ENCODE measurements around the gene ELAVL2.

Gene ELAVL2

DNA sequence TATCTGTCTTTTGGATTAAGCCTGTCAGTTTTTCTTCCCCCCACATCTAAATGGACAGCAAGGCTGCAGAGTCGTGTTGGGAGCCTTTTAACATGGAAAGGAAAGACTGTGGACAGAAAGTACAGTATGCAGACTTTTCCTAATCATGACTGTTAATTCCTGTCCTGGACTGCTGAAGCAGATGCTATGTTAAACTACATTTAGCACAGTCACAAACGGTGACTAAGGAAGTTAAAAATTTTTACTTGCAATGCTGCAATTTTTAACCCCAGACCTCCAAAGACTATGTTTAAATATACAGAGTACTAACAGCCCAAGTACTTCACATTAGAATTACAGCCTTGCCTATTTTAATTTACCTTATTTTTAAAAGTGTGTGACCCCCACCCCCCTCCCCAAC, 51.8 kb downstream of the ELAVL2 start:
- FAIRE-seq (no peak), DNase-seq (ENCODE audit: insufficient read length, low spot score) (no peak)

DNA sequence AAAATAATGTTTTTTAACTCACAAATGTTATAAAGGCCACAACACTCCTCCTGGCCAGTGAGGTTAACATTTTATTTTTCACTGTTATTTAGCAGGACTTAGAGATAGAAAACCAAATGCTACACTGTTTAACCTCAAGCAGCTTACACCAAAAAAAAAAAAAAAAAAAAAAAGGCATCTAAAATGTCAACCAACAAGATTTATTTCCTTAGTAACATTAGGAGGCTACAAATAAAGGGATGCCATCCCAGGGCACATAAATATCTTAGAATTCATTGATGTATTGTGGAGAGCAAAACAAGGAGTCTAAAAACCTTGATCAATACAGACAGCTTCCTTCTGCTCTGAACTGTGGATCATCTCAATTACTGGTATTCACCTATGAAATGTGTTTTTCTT, 53.7 kb downstream of the ELAVL2 start:
- FAIRE-seq = no peak
- DNase-seq (ENCODE audit: insufficient read length, low spot score) = no peak

DNA sequence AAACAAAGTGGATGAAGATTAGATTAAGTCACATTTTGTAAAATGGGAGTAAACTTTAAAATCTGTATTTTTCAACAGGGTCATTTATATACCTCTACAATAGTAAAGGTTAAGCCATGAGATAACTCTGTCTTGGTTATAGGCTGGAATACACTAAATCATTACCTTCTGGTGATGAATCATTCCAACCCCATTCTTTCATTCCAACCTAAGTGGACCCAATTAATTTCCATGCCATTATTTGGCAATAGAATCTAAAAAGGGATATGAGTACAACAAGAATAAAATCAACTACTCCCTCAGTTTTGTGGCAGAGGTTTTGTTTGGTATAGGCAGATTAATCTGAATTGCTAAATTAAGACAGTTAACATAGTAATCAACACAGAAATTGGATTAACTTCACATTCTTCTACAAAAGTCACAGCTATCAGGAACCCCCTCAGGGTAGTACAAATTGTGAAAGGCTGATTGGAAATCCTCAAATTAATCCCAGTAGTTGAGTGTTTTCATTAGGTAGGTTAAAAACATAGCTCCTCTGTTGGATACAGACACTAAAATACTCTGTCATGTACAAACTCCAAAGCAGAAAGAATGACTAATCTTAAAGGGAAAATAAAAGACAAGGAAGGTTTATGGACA, 54.2 kb downstream of the ELAVL2 start:
- DNase-seq (ENCODE audit: insufficient read length, low spot score) = no peak
- FAIRE-seq = no peak

DNA sequence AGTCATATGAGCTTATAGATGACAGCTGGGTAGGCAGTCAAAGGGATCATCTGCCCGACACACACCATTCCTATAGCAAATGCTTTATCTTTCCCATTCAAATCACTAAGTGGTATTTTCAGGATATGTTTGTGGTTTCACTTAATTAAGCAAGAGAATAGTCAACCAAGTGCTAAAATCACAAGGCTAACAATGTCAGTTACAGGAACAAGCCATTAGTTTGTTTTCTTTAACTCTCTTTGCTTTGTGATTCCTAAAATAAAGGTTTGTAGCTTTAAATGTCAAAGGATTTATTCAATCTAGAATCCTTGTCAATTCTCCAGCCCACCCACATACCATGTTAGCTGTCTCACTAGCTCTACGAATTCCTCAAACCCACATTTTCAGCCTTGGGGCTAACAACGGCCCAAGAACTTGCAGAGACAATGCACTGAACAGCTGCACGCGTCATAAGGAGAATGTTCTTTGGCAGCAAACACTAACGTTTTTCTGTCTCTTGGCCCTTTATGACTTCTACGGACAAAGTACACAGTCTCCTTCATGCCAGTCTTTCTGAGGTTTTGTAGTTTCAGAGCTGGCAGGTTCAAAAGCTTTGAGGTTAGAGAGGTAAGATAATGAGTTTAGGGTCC, 56.6 kb downstream of the ELAVL2 start:
- FAIRE-seq = peak; percentile 63
- peak; percentile 25 for DNase-seq (ENCODE audit: insufficient read length, low spot score)

DNA sequence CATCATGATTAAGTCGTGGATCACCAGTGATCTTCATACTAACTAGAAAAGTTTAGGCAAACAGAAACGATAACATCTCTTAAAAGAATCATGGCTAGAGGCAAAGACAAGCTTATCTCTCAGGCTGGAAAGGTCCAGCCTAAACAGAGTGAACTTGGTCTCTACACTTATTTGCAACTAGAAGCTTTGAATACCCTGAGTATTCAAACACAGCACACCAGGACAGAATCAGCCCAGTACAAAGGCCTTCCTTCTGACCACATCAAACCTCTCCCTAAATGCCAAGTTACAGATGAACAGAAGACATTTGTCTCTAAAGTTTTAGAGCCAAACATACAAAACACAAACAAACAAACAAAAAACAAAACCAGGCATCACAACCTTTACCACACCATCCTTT, 57.2 kb downstream of the ELAVL2 start:
- FAIRE-seq = no peak

DNA sequence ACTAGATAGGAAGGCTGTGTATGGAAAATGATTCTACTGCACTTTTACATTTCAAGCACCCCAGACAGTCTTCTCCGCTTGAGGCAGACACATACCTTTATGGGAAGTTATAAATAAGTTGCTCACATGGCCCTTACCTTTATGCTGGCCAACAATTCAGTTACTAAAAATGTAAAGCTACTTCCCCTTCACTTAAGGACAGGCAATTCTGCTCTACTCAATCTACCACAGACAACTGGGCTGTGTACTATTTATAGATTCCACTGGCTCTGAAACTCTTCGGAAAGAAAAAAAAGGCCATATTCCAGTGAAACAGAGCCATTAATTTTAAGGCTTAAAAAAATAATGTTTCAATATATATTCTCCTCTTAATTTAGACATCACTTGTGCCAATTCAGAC, 59.4 kb downstream of the ELAVL2 start:
- DNase-seq (ENCODE audit: insufficient read length, low spot score) = no peak
- no peak for FAIRE-seq

More for the DNA sequence above, 57.2 kb downstream of the ELAVL2 start:
- no peak for DNase-seq (ENCODE audit: insufficient read length, low spot score)

DNA sequence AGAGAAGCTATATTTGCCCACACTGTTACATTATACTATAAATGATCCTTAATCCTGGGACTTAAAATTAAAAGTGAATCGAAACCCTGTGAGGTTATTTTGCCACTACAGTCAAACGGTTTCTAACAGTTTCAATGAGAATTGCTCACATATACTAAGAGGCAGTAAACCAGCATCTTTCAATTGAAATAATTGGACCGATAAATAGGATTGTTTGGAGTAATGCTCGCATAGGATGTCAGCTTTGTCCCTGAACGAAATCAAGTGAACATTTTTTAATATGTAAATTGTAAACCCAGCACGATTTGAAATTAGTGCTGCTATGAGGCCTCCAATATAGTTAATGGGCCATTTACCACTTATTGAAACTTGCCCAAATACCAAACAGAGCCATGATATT, 60.5 kb downstream of the ELAVL2 start:
- no peak for DNase-seq (ENCODE audit: insufficient read length, low spot score)
- no peak for FAIRE-seq

DNA sequence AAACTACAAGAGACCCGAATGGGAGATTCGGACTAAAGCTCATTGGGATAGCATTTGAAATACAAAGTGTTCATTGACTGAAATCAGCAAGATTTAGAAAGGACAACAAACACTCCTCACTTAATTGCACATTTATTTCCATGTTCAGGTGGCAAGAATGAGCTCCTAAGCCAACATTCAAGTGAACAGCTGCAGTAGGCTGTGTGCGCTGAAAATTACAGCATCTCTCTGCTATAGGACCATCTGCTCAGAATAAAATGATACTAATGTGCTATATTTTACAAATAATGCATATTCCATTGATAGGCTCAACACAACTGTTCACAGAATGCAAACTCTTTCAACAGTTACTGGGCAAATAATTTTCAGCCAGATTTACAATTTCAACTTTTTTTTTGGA, 61.8 kb downstream of the ELAVL2 start:
- no peak for FAIRE-seq

DNA sequence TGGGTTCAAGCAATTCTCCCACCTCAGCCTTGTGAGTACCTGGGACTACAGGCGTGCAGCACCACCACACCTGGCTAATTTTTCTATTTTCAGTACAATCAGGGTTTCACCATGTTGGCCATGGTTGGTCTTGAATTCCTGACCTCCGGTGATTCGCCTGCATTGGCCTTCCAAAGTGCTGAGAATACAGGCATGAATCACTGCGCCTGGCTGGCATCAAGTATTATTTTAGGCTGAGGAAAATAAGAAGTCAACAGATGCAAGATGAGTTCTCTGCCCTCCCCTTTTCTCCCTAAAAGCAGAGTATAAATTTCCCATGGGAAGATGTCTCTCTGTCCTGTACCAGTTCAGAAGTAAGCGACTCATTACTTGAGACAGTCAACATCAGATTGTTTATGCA, 71.5 kb downstream of the ELAVL2 start:
- no peak for DNase-seq (ENCODE audit: insufficient read length, low spot score)
- FAIRE-seq = no peak

More for the DNA sequence above, 61.8 kb downstream of the ELAVL2 start:
- DNase-seq (ENCODE audit: insufficient read length, low spot score) = no peak

DNA sequence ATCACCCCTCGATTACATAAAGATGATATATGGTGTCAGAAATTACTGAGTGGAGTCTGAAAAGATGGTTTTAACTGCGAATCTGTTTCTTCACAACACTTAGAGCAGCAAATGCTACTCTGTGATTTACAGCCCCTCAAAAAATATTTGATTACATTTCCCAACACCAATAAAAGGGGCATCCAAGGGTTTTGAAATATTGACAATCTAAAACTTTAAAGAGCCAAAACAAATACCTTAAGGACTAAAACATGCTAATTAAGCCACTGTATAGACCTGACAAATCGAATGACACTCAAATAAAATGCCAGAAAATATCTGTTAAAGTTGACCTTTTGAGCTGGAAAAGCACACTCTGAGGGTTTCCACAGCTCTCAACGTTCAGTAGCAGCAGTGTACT, 73.2 kb downstream of the ELAVL2 start:
- FAIRE-seq (no peak), DNase-seq (ENCODE audit: insufficient read length, low spot score) (no peak)

DNA sequence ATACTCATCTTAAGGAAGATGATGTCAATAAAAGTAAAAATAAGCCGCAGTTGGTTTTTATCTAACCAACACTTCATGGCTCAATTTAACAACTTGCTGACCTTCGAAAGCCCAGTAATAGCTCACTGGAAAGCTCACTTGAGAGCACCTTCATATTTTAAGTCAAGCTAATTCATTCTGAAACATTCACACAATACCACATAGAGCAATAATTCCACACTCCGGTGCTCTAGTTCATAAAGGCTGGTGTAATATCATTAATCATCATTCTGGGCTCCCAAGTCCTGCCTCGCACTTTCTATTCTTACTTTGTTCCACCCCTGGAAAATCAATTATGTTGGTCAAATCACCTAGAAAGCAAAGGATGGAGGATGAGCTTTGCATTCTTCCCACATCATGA, 74.4 kb downstream of the ELAVL2 start:
- DNase-seq (ENCODE audit: insufficient read length, low spot score) (no peak), FAIRE-seq (no peak)

DNA sequence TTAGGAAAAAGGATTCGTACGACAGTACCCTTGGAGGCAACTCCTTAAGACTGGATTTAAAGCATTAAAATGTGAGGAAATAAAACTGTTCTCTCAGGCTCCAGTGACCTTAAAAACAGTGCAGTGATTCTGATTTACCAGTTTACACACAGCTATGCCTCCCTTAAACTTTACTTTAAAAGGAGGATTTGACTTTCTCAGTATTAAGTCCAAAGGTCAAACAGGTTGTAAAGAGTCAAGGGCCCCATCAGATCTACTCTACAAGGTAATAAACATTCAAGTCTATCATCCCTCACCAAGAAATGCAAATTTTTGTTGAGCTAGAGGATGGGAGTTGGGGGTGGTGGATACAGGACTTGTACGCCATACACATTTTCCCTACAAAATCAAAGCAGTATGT, 75.2 kb downstream of the ELAVL2 start:
- no peak for DNase-seq (ENCODE audit: insufficient read length, low spot score)
- FAIRE-seq = no peak

DNA sequence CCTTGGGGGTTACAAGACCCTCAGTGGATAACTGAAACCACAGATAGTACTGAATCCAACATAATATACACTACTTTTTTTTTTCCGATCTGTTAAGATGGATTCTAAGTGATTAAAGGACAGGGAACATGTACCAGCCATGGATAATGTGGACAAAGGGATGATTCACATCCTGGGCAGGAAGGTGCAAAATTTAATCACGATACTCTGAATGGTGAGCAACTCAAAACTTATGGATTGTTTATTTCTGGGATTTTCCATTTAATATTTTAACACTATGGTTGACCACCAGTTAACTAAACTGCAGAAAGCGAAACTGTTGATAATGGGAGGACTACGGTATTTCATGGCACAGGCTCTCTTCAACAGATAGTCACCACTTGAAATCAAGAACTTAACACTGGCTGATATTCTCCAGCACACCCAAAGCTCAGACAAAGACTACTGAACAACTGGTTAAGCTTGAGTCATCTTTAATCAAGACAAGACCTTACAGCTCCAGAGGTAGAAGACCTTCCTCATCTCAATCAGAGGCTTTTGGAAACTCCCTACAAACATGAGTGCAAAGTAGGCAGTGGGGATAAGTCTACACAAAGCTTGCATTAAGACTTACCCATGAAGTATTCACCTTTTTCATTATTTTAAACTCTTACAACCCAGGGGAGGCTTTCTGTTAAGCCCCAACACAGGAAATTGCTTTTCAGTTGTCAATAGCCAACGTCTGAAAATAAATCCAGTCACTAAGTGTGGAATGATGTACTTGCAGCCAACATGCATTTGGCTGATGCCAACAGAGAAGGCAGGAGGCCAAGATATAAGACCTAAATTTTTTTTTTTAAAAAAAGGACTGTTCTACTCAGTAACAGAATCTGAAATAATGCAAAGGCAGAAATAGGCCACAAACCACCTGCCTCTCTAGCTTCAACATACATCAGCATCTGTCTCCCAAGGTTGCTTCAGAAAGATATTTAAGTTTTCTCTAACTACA, 78.7 kb downstream of the ELAVL2 start:
- no peak for DNase-seq (ENCODE audit: insufficient read length, low spot score)
- FAIRE-seq = no peak

DNA sequence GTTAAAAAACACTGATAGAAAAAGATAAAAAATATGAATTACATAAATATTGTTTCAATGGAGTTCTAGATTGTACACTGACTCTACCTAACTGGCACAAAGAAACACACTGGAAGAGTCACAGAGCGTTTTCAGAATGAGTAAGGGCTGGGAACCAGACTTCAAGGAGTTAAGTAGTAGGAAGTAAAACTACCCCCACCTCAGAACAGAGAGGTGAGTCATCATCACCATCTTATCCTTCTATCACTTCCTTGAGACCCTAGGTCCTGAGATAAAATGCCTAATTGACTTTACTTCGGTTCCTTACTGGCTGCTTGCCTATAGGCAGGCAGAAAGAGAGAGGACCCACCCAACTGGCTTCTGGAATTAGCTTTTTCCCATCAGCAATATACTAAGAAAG, 79.7 kb downstream of the ELAVL2 start:
- FAIRE-seq = no peak

DNA sequence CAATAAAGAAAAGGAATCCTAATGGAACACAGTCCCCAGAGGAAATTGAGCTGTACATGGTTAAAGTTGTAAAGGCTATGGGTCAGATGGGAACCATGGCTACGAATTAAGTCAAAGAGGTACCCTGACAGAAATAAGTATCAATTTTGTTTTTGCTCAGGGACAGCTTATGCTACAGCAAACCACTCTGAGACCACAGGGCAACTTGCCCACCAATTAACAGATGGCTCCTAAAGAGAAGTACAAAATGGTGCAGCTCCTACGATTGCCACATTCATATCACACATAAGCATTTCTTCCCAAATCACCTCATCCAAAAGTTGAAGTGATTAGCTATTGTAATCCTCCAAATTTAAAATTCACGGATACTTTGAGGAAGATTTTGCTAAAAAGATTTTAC, 83.0 kb downstream of the ELAVL2 start:
- FAIRE-seq (no peak), DNase-seq (ENCODE audit: insufficient read length, low spot score) (no peak)

More for the DNA sequence above, 79.7 kb downstream of the ELAVL2 start:
- DNase-seq (ENCODE audit: insufficient read length, low spot score) = no peak

DNA sequence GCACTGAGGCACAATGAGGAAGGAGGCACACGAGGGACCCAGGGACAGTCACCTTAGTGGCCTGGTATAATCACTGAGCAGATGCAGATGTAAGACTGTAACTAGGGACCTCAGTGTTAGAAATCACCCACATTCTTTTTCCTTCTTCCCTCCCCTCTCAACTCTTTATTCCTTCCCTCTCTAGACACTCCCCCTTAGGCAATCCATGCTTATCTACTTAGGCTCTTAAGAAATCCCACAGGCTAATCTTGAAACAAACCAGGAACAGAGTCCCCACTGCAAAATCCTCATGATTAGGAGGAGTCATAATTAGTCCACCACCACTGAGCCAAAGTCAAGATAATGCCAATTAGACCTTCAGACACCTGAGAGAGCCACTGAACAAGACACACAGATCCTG, 84.7 kb downstream of the ELAVL2 start:
- DNase-seq (ENCODE audit: insufficient read length, low spot score) (no peak), FAIRE-seq (no peak)

DNA sequence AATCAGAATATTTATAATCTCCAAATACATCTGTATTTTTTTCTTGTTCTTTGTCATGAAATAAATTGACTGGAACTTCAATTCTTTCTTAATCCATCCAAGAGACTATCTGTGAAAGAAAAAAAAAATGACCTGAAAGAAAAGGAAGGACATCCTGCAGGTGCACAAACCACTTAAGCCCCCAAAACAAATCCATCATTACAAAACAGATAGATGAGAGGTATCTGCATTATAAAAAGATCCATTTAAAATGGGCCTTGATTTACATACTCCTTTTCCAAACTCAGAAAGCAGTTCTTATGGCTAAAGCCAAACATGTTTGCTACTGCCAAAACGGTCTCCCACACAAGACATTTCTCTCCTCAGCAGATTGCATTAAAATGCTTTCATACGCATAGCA, 85.5 kb downstream of the ELAVL2 start:
- FAIRE-seq (no peak), DNase-seq (ENCODE audit: insufficient read length, low spot score) (no peak)

DNA sequence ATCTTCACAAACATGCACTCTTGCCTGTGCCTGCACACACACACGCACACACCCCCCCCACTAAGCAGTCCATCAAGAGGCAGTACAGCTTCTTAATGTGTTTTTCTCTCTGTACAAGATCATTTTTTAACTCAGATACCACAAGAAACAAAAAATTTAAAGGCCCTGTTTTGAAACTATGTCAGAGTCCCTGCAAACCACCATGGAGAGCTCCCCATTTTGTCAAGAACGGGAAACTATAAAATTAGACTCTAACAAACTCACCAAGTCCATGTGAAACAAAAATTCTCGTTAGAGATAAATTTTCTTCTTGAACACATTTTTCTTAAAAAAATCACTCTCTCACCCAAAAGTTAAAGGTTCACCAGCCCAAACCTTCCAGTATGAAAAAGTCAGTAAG, 86.3 kb downstream of the ELAVL2 start:
- DNase-seq (ENCODE audit: insufficient read length, low spot score) (no peak), FAIRE-seq (no peak)

DNA sequence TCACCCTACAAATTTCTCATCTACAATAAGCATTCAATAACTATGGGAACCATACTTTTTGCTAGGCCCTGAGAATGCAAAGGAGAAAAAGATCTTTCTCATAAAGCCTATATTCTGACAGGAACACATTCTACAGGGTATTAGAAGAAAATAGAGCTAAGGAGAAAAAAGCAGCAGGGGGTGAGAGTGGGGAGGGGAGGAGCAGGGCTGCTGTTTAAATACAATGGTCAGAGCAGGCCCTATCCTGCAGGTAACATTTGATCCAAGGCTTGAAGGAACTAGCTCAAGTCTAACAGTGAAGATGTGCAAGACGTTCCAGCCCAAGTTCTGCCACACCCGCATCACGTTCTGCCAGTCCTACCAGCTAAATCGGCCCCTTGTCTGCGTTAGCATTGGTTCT, 89.7 kb downstream of the ELAVL2 start:
- FAIRE-seq (no peak), DNase-seq (ENCODE audit: insufficient read length, low spot score) (no peak)

DNA sequence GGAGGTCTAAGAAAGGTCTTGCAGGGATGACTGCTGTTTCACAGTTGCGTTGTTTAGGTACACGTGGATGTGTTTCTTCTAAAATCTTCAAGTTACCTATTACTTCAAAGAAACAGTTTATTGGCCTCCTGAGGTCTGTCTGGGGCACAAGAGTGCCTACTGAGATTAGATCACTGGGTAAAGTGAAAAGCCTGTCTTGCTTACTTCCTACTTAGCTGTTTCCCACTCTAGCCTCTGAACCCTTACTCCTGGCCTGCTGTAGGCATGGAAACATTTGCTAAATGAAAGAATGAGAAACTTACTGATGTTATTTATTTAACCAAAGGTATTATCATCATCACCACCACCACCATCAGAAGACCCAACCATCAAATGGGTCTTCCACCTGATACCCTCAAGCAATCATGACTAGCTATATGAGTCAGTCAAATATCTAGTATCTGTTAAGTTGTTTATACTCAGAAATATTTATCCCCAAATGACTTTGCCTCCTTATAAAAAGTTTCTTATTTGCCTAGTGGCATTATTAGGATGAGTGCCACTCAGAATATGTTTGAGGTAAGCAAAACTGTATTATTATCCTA, 92.5 kb downstream of the ELAVL2 start:
- FAIRE-seq = no peak

DNA sequence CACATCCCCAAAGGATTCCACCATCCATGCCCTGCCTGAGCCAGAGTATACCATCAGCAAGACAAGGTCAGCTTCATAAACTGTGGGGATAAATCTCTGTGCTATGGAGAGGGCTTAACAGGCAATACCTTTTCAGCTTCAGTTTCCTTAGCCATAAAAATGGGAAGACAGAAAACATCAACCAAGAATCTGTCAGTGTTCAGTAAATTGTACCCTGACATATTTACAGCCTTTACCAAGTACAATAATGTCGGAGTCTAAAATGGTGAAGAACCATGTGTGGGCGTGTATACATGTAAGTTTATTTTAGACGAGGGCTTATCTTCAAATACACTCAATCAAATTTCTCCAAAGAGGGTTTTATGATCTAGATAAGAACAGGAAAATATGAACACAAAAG, 94.7 kb downstream of the ELAVL2 start:
- no peak for DNase-seq (ENCODE audit: insufficient read length, low spot score)
- no peak for FAIRE-seq

More for the DNA sequence above, 92.5 kb downstream of the ELAVL2 start:
- DNase-seq (ENCODE audit: insufficient read length, low spot score) = no peak

All from HTR-8/SVneo (cell line).